Measurements from ENCODE around the gene MICA. TPM values are rescaled to one million over a fixed set of nuclear protein-coding genes. Genes with fewer than 3 reads are reported as not detected.
"Not testable (repeated sequence)": the region's sequence is repeated elsewhere in the genome, so short reads cannot be mapped to it uniquely, and the experiment has no call there.

MICA gene
- total RNA-seq, 4 donors from 2014 or later: 13.7 to 18.0 (median 16.6) TPM

DNA sequence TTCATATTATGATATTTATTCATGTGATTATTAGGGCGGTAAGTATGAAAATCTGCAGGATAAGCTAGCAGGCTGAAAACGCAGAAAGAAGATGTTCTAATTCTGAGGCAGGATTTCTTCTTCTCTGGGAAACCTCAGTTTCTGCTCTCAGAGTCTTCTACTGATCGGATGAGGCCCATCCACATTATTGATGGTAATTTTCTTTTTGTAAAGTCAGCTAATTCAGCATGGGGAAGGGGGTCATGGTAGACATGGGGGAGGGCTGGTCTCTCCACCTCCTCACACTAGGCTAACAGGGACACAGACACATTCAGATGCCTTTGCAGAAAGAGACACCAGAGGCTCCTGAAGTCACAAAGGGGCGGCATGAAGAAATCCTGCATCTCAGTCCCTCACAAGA, 21.7 kb upstream of the MICA start:
- no peak for DNase-seq (ENCODE audit: low spot score)
- TF ChIP-seq, protein P1, sequence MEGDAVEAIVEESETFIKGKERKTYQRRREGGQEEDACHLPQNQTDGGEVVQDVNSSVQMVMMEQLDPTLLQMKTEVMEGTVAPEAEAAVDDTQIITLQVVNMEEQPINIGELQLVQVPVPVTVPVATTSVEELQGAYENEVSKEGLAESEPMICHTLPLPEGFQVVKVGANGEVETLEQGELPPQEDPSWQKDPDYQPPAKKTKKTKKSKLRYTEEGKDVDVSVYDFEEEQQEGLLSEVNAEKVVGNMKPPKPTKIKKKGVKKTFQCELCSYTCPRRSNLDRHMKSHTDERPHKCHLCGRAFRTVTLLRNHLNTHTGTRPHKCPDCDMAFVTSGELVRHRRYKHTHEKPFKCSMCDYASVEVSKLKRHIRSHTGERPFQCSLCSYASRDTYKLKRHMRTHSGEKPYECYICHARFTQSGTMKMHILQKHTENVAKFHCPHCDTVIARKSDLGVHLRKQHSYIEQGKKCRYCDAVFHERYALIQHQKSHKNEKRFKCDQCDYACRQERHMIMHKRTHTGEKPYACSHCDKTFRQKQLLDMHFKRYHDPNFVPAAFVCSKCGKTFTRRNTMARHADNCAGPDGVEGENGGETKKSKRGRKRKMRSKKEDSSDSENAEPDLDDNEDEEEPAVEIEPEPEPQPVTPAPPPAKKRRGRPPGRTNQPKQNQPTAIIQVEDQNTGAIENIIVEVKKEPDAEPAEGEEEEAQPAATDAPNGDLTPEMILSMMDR (IDR thresholded peaks at IDR 0.05): no peak
- ATAC-seq (ENCODE audit: low FRiP score): no peak

DNA sequence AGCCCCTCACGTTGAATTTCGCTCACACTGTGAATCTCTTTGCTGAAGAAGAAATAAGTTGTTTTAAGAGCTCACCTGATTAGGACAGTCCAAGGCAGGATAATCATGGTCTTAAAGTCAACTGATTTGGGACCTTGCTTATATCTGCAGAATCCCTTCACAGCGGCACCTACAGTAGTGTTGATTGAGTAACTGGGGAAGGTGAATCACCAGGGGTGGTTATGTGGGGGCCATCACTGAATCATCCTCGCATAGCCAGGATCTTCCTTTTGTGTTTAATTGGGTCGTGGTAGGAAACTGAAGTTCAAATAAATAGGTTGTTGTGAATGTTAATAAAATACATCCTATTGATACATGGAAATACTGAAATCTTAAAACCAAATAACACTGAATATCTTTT, 20.2 kb upstream of the MICA start:
- TF ChIP-seq, protein P1 (IDR thresholded peaks at IDR 0.05): no peak
- DNase-seq (ENCODE audit: low spot score) (no peak), ATAC-seq (ENCODE audit: low FRiP score) (no peak)

DNA sequence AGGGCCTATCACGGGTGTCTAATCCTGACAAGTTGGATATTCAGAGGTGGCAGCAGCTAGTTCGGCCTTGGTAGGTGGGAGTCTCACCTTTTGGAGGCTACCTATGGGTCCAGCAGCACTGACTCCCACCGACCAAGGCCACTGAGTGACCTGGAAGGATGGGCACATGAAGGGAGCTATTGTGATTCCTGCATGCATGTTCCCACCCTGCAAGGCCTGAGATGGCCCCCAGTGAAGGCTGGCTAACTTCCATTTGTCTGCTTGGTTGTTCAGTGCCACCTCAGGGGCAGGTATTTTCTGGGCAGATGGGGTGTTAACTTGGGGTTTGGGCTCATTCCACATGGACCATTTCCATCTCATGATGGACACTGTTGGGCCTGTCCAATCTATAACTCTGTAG, 18.4 kb upstream of the MICA start:
- TF ChIP-seq, protein P1 (IDR thresholded peaks at IDR 0.05): no peak
- no peak for DNase-seq (ENCODE audit: low spot score)
- ATAC-seq (ENCODE audit: low FRiP score): no peak

DNA sequence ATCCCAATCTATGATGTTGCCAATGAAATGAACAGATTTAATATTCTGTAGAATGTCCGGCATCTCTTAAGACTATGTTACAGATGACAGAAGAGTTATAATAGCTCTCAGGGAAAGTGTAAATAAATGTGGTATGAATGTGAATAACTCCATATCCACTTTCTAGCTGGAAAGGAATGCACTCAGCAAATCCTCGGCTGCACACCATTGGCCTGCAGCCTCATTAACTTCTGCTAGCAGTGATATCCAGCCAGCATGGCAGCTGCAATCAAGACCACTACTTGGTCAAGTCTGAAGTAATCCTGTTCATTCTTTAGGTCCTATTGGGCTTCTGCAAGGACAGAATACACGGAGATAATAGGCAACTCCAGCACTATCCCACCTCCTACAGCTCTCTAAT, 17.3 kb upstream of the MICA start:
- TF ChIP-seq, protein P1 (IDR thresholded peaks at IDR 0.05): no peak
- DNase-seq (ENCODE audit: low spot score) (no peak), ATAC-seq (ENCODE audit: low FRiP score) (no peak)

DNA sequence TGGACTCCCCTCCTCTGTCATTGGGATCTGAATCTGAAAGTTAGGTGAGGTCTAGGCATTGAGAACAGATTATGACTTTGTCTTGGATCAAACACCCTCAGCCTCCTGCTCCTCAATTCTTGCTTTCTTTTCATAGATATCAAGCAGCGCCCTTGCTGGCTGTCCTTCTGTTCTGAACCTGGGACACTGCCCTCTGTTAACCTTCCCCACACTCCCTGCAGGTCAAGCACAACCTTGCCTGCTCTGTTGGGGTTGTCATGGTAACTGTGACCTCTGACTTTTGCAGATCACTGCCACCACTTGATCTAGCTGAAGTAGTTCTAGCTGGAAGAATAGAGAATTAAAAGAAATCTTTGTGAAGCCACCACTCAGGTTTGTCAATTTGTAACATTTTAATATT, 16.4 kb upstream of the MICA start:
- TF ChIP-seq, protein P1 (IDR thresholded peaks at IDR 0.05): no peak
- DNase-seq (ENCODE audit: low spot score) (no peak), ATAC-seq (ENCODE audit: low FRiP score) (no peak)

DNA sequence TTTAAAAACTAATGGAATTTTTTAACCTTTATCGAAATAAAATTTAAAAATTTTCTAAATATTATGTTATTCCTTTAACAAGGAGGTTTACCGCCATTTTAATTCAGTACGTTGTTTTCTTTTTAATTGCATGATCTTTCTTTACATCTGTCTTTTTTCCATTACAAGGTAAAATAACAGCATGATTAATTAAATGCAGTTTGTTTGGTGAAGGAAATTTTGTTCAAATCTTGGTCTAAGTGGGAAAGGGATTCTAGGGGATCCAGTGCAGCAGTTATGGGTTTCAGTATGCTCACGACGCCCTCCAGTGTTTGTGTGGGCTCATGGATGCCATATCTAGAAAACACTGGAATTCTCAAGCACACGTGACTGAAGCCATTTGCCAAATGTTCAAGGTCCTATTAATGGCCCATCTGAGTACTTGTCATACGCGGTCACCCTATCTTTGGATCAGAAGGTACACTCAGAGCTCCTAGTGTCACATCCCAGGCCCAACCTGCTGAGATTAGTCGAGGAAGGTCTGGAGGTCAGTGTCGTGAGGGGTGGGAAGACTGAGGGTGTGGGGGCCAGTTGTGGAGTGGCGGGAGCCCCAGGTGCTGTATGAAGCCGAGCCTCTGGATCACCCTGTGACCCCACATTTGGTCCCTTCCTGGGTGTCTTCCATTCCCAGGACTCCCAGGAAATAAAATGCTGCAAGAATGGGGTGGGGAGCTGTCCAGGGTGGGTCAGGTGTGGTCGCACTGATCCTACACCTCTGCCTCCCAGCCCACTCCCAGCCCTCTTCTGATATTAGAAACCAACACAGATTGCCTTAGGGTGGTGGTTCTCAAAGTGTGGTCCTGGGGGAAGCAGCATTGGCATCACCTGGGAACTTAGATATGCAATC, 14.2 kb upstream of the MICA start:
- not testable (repeated sequence) for ATAC-seq (ENCODE audit: low FRiP score); DNase-seq (ENCODE audit: low spot score)

DNA sequence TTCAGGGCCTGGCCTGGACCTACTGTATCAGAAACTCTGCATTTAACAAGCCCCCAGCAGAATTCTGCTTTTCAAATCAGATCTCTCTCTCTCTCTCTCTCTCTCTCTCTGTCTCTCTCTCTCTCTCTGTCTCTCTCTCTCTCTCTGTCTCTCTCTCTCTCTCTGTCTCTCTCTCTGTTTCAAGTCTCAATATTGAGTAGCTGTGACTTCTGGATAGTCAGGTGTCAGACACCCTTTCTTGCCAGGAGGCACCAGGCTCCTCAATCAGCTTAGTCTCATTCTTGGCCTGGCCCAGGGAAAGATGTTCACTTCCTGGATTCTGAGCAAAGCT, 13.6 kb upstream of the MICA start:
- not testable (repeated sequence) for ATAC-seq (ENCODE audit: low FRiP score); DNase-seq (ENCODE audit: low spot score)

DNA sequence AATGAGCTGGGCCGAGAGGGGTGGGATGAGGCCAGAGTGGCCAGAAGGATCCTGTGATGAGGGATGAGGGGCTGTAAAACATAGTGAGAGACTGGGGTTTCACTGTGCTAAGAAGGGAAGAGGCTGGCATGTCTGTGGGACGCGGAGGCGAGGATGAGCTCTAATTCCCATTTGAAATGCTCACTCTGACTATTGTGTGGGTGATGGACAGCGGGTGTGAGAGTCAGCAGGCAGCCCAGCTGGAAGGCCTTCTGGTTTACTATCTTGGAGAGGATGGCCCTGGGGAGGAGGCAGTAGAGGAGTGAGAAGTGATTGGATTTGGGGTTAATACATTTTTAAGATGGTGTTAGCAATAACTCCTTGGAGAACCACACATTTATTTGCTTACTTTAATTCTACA, 9.5 kb upstream of the MICA start:
- TF ChIP-seq, protein P1 (IDR thresholded peaks at IDR 0.05): no peak
- DNase-seq (ENCODE audit: low spot score): no peak
- no peak for ATAC-seq (ENCODE audit: low FRiP score)

All from omental fat pad (tissue), 4 donors.